Measurements from ENCODE around the gene FANCI. TPM values are rescaled to one million over a fixed set of nuclear protein-coding genes. Genes with fewer than 3 reads are reported as not detected.

Gene FANCI
- total and polyA plus RNA-seq, 5 donors from 2014 or later, result 7.8 to 16.8 (median 13.7) TPM

GRCh38 chr15:89198934-89199333 is 44.8 kb upstream of the FANCI start:
- peaks cover 5% of the 10 kb centered on the region for H3K4me1 ChIP-seq (ENCODE audit: control insufficient read depth, insufficient read depth, low read length, poor library complexity, severe bottlenecking)
- ATAC-seq (ENCODE audit: low read depth in 2 of 2) (no peak), DNase-seq (no peak)
- H3K9me3 ChIP-seq (ENCODE audit: control insufficient read depth in 2 of 2, low read length in 2 of 2), result no peaks in the 10 kb centered on the region
- no peaks in the 10 kb centered on the region for H3K27me3 Mint-ChIP-seq
- no peak overlapping the region for H3K4me3 Mint-ChIP-seq
- H3K27me3 ChIP-seq (ENCODE audit: control insufficient read depth, insufficient read depth, low read length), result no peaks in the 10 kb centered on the region
- H3K36me3 Mint-ChIP-seq, result peaks cover 34% of the 10 kb centered on the region
- peaks cover 2 to 30% (median 14%) of the 10 kb centered on the region in 4 donors for H3K4me1 Mint-ChIP-seq
- H3K9me3 Mint-ChIP-seq, result peaks cover 0 to 1% (median 0%) of the 10 kb centered on the region in 7 donors
- peaks cover 39% of the 10 kb centered on the region for H3K36me3 ChIP-seq (ENCODE audit: control insufficient read depth, insufficient read depth, low read length)
- H3K27ac ChIP-seq (ENCODE audit: insufficient read depth, low read length, poor library complexity, severe bottlenecking), result no peak overlapping the region
- H3K27ac Mint-ChIP-seq, result no peak overlapping the region
- H3K4me3 ChIP-seq (ENCODE audit: low read depth, low read length), result no peak overlapping the region

- peaks cover 30% of the 10 kb centered on the region for H3K36me3 Mint-ChIP-seq
- Histone ChIP-seq H3K4me3 (ENCODE audit: low read depth, low read length) (no peak overlapping the region), H3K27ac (ENCODE audit: insufficient read depth, low read length, poor library complexity, severe bottlenecking) (no peak overlapping the region), H3K4me1 (ENCODE audit: control insufficient read depth, insufficient read depth, low read length, poor library complexity, severe bottlenecking) (peaks cover 6% of the 10 kb centered on the region), H3K27me3 (ENCODE audit: control insufficient read depth, insufficient read depth, low read length) (no peaks in the 10 kb centered on the region), H3K9me3 (ENCODE audit: control insufficient read depth in 2 of 2, low read length in 2 of 2) (no peaks in the 10 kb centered on the region), H3K36me3 (ENCODE audit: control insufficient read depth, insufficient read depth, low read length) (peaks cover 33% of the 10 kb centered on the region)
- no peak overlapping the region for H3K27ac Mint-ChIP-seq
- H3K4me3 Mint-ChIP-seq, result no peak overlapping the region
- ATAC-seq (ENCODE audit: low read depth in 2 of 2) (no peak), DNase-seq (no peak)
- H3K9me3 Mint-ChIP-seq, result peaks cover 0 to 1% (median 0%) of the 10 kb centered on the region in 7 donors
- H3K4me1 Mint-ChIP-seq, result peaks cover 4 to 36% (median 18%) of the 10 kb centered on the region in 4 donors
- no peaks in the 10 kb centered on the region for H3K27me3 Mint-ChIP-seq
Observed at GRCh38 chr15:89199746-89200145, 44.0 kb upstream of the FANCI start.

GRCh38 chr15:89200182-89200581 is 43.6 kb upstream of the FANCI start:
- Histone ChIP-seq H3K27me3 (ENCODE audit: control insufficient read depth, insufficient read depth, low read length) (no peaks in the 10 kb centered on the region), H3K4me1 (ENCODE audit: control insufficient read depth, insufficient read depth, low read length, poor library complexity, severe bottlenecking) (peaks cover 9% of the 10 kb centered on the region), H3K27ac (ENCODE audit: insufficient read depth, low read length, poor library complexity, severe bottlenecking) (no peak overlapping the region), H3K9me3 (ENCODE audit: control insufficient read depth in 2 of 2, low read length in 2 of 2) (no peaks in the 10 kb centered on the region), H3K4me3 (ENCODE audit: low read depth, low read length) (no peak overlapping the region), H3K36me3 (ENCODE audit: control insufficient read depth, insufficient read depth, low read length) (peaks cover 28% of the 10 kb centered on the region)
- Mint-ChIP-seq H3K36me3 (peaks cover 29% of the 10 kb centered on the region), H3K9me3 (peaks cover 0 to 1% (median 0%) of the 10 kb centered on the region in 7 donors), H3K27me3 (no peaks in the 10 kb centered on the region), H3K4me1 (peaks cover 4 to 41% (median 20%) of the 10 kb centered on the region in 4 donors), H3K4me3 (no peak overlapping the region), H3K27ac (no peak overlapping the region)
- DNase-seq, result no peak
- no peak for ATAC-seq (ENCODE audit: low read depth in 2 of 2)

GRCh38 chr15:89201465-89202005 is 42.2 kb upstream of the FANCI start:
- no peaks in the 10 kb centered on the region for H3K27me3 ChIP-seq (ENCODE audit: control insufficient read depth, insufficient read depth, low read length)
- ATAC-seq (ENCODE audit: low read depth in 2 of 2), result no peak

GRCh38 chr15:89203705-89204273 is 40.0 kb upstream of the FANCI start:
- Mint-ChIP-seq H3K9me3 (no peaks in the 10 kb centered on the region), H3K4me3 (no peak overlapping the region), H3K4me1 (peaks cover 4 to 38% (median 21%) of the 10 kb centered on the region in 4 donors), H3K27ac (peak overlapping the region in 2 of 3 donors; percentile 53 to 61), H3K27me3 (no peaks in the 10 kb centered on the region), H3K36me3 (peaks cover 14% of the 10 kb centered on the region)
- Histone ChIP-seq H3K36me3 (ENCODE audit: control insufficient read depth, insufficient read depth, low read length) (peaks cover 8% of the 10 kb centered on the region), H3K27me3 (ENCODE audit: control insufficient read depth, insufficient read depth, low read length) (no peaks in the 10 kb centered on the region), H3K9me3 (ENCODE audit: control insufficient read depth in 2 of 2, low read length in 2 of 2) (no peaks in the 10 kb centered on the region), H3K4me3 (ENCODE audit: low read depth, low read length) (no peak overlapping the region), H3K27ac (ENCODE audit: insufficient read depth, low read length, poor library complexity, severe bottlenecking) (no peak overlapping the region), H3K4me1 (ENCODE audit: control insufficient read depth, insufficient read depth, low read length, poor library complexity, severe bottlenecking) (peaks cover 15% of the 10 kb centered on the region)
- peak in 1 of 3 donors; percentile 62 for DNase-seq
- ATAC-seq (ENCODE audit: low read depth in 2 of 2), result peak; percentile 62 to 66

More at GRCh38 chr15:89201465-89202005, 42.2 kb upstream of the FANCI start:
- Mint-ChIP-seq H3K27ac (no peak overlapping the region), H3K27me3 (no peaks in the 10 kb centered on the region), H3K4me3 (no peak overlapping the region), H3K4me1 (peaks cover 4 to 41% (median 23%) of the 10 kb centered on the region in 4 donors), H3K36me3 (peaks cover 26% of the 10 kb centered on the region), H3K9me3 (peaks cover 0 to 1% (median 0%) of the 10 kb centered on the region in 7 donors)
- Histone ChIP-seq H3K4me1 (ENCODE audit: control insufficient read depth, insufficient read depth, low read length, poor library complexity, severe bottlenecking) (peaks cover 9% of the 10 kb centered on the region), H3K9me3 (ENCODE audit: control insufficient read depth in 2 of 2, low read length in 2 of 2) (no peaks in the 10 kb centered on the region), H3K4me3 (ENCODE audit: low read depth, low read length) (no peak overlapping the region), H3K27ac (ENCODE audit: insufficient read depth, low read length, poor library complexity, severe bottlenecking) (no peak overlapping the region), H3K36me3 (ENCODE audit: control insufficient read depth, insufficient read depth, low read length) (peaks cover 17% of the 10 kb centered on the region)
- no peak for DNase-seq

DNA sequence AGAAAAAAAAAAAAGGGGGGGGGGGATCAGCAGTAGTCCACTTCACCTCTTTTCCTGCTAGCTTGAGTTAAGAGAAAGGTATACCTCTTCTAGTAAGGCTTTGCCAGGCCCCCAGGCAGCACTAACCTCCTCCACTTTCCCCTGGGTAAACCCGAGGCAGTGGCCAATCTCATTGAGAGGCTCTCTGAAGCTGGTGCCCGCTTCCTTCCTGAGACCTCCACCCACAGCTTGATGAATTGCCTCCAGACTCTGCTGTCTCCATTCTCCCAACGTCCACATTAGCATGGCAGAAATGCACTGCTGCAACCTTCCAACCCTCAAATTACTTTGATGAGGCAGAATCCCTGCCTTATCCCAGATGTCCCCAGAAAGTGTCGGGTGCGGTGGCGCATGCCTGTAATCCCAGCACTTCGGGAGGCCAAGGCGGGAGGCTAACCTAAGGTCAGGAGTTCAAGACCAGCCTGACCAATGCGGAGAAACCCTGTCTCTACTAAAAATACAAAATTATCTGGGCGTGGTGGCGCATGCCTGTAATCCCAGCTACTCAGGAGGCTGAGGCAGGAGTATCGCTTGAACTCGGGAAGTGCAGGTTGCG is 37.7 kb upstream of the FANCI start:
- Histone ChIP-seq H3K36me3 (ENCODE audit: control insufficient read depth, insufficient read depth, low read length) (no peaks in the 10 kb centered on the region), H3K9me3 (ENCODE audit: control insufficient read depth in 2 of 2, low read length in 2 of 2) (no peaks in the 10 kb centered on the region), H3K4me1 (ENCODE audit: control insufficient read depth, insufficient read depth, low read length, poor library complexity, severe bottlenecking) (peaks cover 15% of the 10 kb centered on the region), H3K27me3 (ENCODE audit: control insufficient read depth, insufficient read depth, low read length) (no peaks in the 10 kb centered on the region), H3K27ac (ENCODE audit: insufficient read depth, low read length, poor library complexity, severe bottlenecking) (no peak overlapping the region), H3K4me3 (ENCODE audit: low read depth, low read length) (no peak overlapping the region)
- ATAC-seq (ENCODE audit: low read depth in 2 of 2) (no peak), DNase-seq (peak in 1 of 3 donors; percentile 14)
- peaks cover 6% of the 10 kb centered on the region for H3K36me3 Mint-ChIP-seq
- peak overlapping the region in 1 of 4 donors; percentile 53 for H3K4me3 Mint-ChIP-seq
- H3K9me3 Mint-ChIP-seq, result no peaks in the 10 kb centered on the region
- peaks cover 4 to 36% (median 21%) of the 10 kb centered on the region in 4 donors for H3K4me1 Mint-ChIP-seq
- H3K27ac Mint-ChIP-seq, result no peak overlapping the region
- no peaks in the 10 kb centered on the region for H3K27me3 Mint-ChIP-seq

- DNase-seq (peak; percentile 52 to 60 (median 53)), ATAC-seq (ENCODE audit: low read depth in 2 of 2) (peak; percentile 68 to 72)
- Histone ChIP-seq H3K9me3 (ENCODE audit: control insufficient read depth in 2 of 2, low read length in 2 of 2) (no peaks in the 10 kb centered on the region), H3K4me3 (ENCODE audit: low read depth, low read length) (no peak overlapping the region), H3K4me1 (ENCODE audit: control insufficient read depth, insufficient read depth, low read length, poor library complexity, severe bottlenecking) (peaks cover 15% of the 10 kb centered on the region), H3K36me3 (ENCODE audit: control insufficient read depth, insufficient read depth, low read length) (no peaks in the 10 kb centered on the region), H3K27me3 (ENCODE audit: control insufficient read depth, insufficient read depth, low read length) (no peaks in the 10 kb centered on the region), H3K27ac (ENCODE audit: insufficient read depth, low read length, poor library complexity, severe bottlenecking) (no peak overlapping the region)
- Mint-ChIP-seq H3K4me1 (peaks cover 4 to 32% (median 21%) of the 10 kb centered on the region in 4 donors), H3K4me3 (no peak overlapping the region), H3K27me3 (no peaks in the 10 kb centered on the region), H3K9me3 (no peaks in the 10 kb centered on the region), H3K36me3 (no peaks in the 10 kb centered on the region), H3K27ac (no peak overlapping the region)
Observed at GRCh38 chr15:89206908-89207331, 36.9 kb upstream of the FANCI start.

Measured in CD4-positive, CD25-positive, alpha-beta regulatory T cell (primary cell).